Dendritic cell treated with granulocyte-macrophage colony-stimulating factor and Interleukin-4, amounts not matched to agents 40 ng/mL and 50 ng/mL, for 4 days (primary cell): ENCODE measurements around the gene SAMD4A.

ENCODE experiments used
- H3K27ac Mint-ChIP-seq: one replicate; pipeline ENCODE4 v1.8.0; 2022; ENCODE audit warnings: mild to moderate bottlenecking, mixed read lengths
- H3K27me3 Mint-ChIP-seq: one replicate; pipeline ENCODE4 v1.8.0; 2022; ENCODE audit warnings: mild to moderate bottlenecking, mixed read lengths
- H3K36me3 Mint-ChIP-seq: one replicate; pipeline ENCODE4 v1.8.0; 2022; ENCODE audit warnings: low read depth, mixed read lengths
- H3K4me1 Mint-ChIP-seq: one replicate; pipeline ENCODE4 v1.8.0; 2022; ENCODE audit warnings: low read depth, mixed read lengths
- H3K4me3 Mint-ChIP-seq: one replicate; pipeline ENCODE4 v1.8.0; 2022; ENCODE audit warnings: mild to moderate bottlenecking, moderate library complexity, mixed read lengths
- H3K9me3 Mint-ChIP-seq: one replicate; pipeline ENCODE4 v1.8.0; 2022; ENCODE audit warnings: mixed read lengths
- intact Hi-C: fragments of 100-400 bp; cut with micrococcal nuclease; formaldehyde crosslinking; loops from one replicate; pipeline ENCODE4 v1.15.0; 2022

The SAMD4A gene

GRCh38 chr14:54593860-54594259 is 26.9 kb downstream of the SAMD4A start:
- intact Hi-C loops = no loop called here
- peaks cover 7% of the 10 kb centered on the region for H3K27me3 Mint-ChIP-seq
- H3K9me3 Mint-ChIP-seq = no peaks in the 10 kb centered on the region
- no peak overlapping the region for H3K27ac Mint-ChIP-seq
- H3K36me3 Mint-ChIP-seq = no peaks in the 10 kb centered on the region
- H3K4me1 Mint-ChIP-seq = peaks cover 5% of the 10 kb centered on the region
- H3K4me3 Mint-ChIP-seq = no peak overlapping the region

DNA sequence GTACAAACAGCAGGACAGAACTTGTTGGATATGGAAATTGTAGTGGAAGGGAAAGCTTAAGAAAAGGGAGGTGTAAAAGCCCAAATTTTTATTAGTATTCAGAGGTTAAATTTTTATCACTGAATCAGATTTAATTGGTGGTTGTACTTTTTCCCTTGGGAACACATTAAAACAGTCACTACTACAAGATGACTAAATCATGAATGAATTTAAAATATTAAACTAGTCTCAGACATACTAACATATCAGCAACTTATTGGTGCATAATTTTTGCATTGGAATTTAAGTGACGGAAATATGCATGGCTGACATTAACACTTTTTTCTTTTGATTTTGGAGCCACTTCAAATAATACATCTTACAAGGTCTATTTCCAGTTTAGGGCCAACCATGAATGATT is 27.6 kb downstream of the SAMD4A start:
- Mint-ChIP-seq H3K27me3 (peaks cover 7% of the 10 kb centered on the region), H3K36me3 (no peaks in the 10 kb centered on the region), H3K9me3 (no peaks in the 10 kb centered on the region), H3K4me3 (no peak overlapping the region), H3K27ac (no peak overlapping the region), H3K4me1 (peaks cover 5% of the 10 kb centered on the region)
- intact Hi-C loops = no loop called here

GRCh38 chr14:54597795-54598443 is 31.0 kb downstream of the SAMD4A start:
- Mint-ChIP-seq H3K4me3 (no peak overlapping the region), H3K9me3 (no peaks in the 10 kb centered on the region), H3K4me1 (peaks cover 5% of the 10 kb centered on the region), H3K27me3 (peaks cover 2% of the 10 kb centered on the region), H3K36me3 (no peaks in the 10 kb centered on the region), H3K27ac (no peak overlapping the region)
- intact Hi-C loops = no loop called here

DNA sequence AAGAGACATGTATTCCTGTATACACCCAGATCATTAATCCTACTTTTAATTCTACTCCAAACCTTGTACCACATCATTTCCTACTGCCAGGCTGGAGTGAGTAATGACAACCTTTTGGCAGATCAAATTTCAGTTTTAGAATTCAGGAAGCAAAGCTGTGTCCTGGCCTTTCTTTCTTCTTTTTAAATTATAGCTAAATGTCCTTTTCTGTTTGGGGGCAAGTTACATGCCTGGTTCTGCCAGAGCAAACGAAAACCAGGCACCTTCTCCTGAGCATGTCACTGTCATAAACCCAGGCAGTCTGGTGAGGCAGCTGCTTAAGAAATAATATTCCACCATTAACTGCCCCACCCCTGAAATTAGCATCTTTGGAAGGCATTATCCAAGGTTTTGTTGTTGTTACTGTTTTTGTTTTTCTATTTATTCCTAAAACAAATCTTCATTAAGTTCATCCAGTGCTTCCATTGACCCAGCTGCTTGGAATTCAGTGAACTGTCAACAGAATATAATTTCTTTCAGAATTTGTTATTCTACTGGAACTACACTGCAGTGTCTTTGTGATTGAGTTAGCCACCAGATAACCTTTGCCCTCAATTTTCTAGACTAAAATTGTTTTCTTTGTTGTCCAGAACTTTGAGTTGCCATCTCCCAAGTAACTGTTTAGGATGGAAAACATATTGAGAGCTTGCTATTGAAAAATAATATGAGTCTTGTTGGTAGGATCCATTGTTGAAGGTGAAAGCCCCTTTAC is 33.2 kb downstream of the SAMD4A start:
- no peaks in the 10 kb centered on the region for H3K27me3 Mint-ChIP-seq
- no peaks in the 10 kb centered on the region for H3K9me3 Mint-ChIP-seq
- no peaks in the 10 kb centered on the region for H3K4me1 Mint-ChIP-seq
- H3K36me3 Mint-ChIP-seq = no peaks in the 10 kb centered on the region
- no peak overlapping the region for H3K27ac Mint-ChIP-seq
- intact Hi-C loops = no loop called here
- no peak overlapping the region for H3K4me3 Mint-ChIP-seq

- H3K27ac Mint-ChIP-seq = no peak overlapping the region
- no peaks in the 10 kb centered on the region for H3K27me3 Mint-ChIP-seq
- intact Hi-C loops = no loop called here
- H3K4me1 Mint-ChIP-seq = no peaks in the 10 kb centered on the region
- no peaks in the 10 kb centered on the region for H3K36me3 Mint-ChIP-seq
- no peak overlapping the region for H3K4me3 Mint-ChIP-seq
- H3K9me3 Mint-ChIP-seq = no peaks in the 10 kb centered on the region
Observed at GRCh38 chr14:54600717-54601109, 33.8 kb downstream of the SAMD4A start.

GRCh38 chr14:54603362-54603761 is 36.4 kb downstream of the SAMD4A start:
- Mint-ChIP-seq H3K27me3 (no peaks in the 10 kb centered on the region), H3K36me3 (no peaks in the 10 kb centered on the region), H3K4me1 (peaks cover 5% of the 10 kb centered on the region), H3K4me3 (no peak overlapping the region), H3K27ac (no peak overlapping the region), H3K9me3 (no peaks in the 10 kb centered on the region)
- intact Hi-C loops = no loop called here

DNA sequence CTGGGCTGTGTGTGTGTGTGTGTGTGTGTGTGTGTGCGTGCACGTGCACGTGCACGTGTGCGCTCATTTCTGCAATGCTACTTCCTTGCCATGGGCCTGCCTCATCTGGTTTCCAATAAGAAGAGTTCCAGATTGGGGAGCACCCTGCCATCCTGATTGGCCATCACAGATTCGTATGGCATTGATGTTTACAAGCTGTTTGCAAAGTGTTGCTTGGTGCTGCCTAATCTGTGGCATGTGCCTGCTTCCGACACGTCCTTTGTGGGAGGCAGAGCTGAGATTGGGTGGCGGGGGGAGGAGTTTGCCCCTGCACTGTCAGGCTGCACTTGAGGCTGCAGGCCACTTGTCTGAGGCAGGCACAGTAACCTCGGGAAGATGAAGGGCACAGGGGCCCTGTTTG is 39.2 kb downstream of the SAMD4A start:
- peaks cover 5% of the 10 kb centered on the region for H3K4me1 Mint-ChIP-seq
- peaks cover 2% of the 10 kb centered on the region for H3K27me3 Mint-ChIP-seq
- intact Hi-C loops = no loop called here
- H3K4me3 Mint-ChIP-seq = no peak overlapping the region
- H3K36me3 Mint-ChIP-seq = no peaks in the 10 kb centered on the region
- H3K9me3 Mint-ChIP-seq = no peaks in the 10 kb centered on the region
- H3K27ac Mint-ChIP-seq = no peak overlapping the region

GRCh38 chr14:54606631-54607133 is 39.8 kb downstream of the SAMD4A start:
- Mint-ChIP-seq H3K27ac (no peak overlapping the region), H3K4me3 (no peak overlapping the region), H3K9me3 (no peaks in the 10 kb centered on the region), H3K27me3 (peaks cover 2% of the 10 kb centered on the region), H3K36me3 (no peaks in the 10 kb centered on the region), H3K4me1 (peaks cover 5% of the 10 kb centered on the region)
- intact Hi-C loops = no loop called here

GRCh38 chr14:54609576-54609975 is 42.6 kb downstream of the SAMD4A start:
- H3K4me1 Mint-ChIP-seq = peaks cover 5% of the 10 kb centered on the region

DNA sequence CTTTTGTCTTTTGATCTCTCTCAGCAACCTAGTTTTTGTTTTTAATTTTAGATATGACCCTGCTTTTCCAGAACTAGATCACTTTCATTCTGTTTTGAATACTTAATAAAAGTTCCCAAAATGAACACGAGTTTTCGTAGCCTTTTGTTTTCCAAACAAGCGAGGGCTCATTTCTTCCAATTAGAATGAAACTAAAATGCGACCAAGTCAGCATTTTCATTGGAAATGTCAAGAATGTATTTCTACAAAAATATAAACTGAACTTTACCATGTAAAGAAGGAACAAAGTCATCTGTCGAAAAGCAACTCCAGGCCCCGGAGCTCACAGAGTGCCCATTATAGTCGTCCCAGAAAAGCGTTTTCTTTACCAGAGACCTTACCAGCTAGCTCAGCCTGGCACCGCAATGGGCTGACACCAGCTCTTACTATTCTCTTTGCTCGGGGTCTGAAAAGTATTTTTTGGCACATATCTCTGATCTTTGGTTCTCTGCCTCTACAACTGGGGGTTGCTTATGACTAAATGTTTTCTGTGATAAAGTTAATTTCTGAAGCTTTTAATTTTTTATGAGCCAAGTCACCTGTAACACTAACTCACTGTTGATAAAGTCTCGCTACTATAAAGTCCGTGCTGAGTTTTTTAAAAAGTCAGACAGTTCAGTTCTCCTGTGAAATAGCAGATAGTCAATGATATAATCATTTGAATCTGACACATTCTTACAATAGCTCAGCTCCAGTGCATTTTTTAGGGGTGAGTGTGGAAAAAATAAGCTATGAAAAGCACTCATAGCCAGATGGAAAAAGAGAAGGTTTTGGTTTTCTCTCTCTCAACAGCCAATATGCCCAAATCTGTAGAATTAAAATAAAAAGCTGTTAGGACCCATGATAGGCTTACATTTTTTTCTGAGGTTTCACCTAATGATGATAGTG is 43.4 kb downstream of the SAMD4A start:
- H3K27ac Mint-ChIP-seq = no peak overlapping the region
- intact Hi-C loops = no loop called here
- H3K4me3 Mint-ChIP-seq = no peak overlapping the region
- H3K36me3 Mint-ChIP-seq = no peaks in the 10 kb centered on the region
- H3K9me3 Mint-ChIP-seq = no peaks in the 10 kb centered on the region
- H3K4me1 Mint-ChIP-seq = peaks cover 5% of the 10 kb centered on the region
- peaks cover 2% of the 10 kb centered on the region for H3K27me3 Mint-ChIP-seq

More at GRCh38 chr14:54609576-54609975, 42.6 kb downstream of the SAMD4A start:
- H3K27ac Mint-ChIP-seq = no peak overlapping the region
- H3K27me3 Mint-ChIP-seq = peaks cover 2% of the 10 kb centered on the region
- no peaks in the 10 kb centered on the region for H3K9me3 Mint-ChIP-seq
- no peak overlapping the region for H3K4me3 Mint-ChIP-seq
- H3K36me3 Mint-ChIP-seq = no peaks in the 10 kb centered on the region
- intact Hi-C loops = no loop called here

GRCh38 chr14:54614296-54614695 is 47.4 kb downstream of the SAMD4A start:
- intact Hi-C loops = no loop called here
- Mint-ChIP-seq H3K4me1 (no peaks in the 10 kb centered on the region), H3K9me3 (no peaks in the 10 kb centered on the region), H3K36me3 (no peaks in the 10 kb centered on the region), H3K27ac (no peak overlapping the region), H3K27me3 (no peaks in the 10 kb centered on the region), H3K4me3 (no peak overlapping the region)

GRCh38 chr14:54617467-54617866 is 50.5 kb downstream of the SAMD4A start:
- H3K9me3 Mint-ChIP-seq = no peaks in the 10 kb centered on the region
- H3K36me3 Mint-ChIP-seq = no peaks in the 10 kb centered on the region
- H3K4me3 Mint-ChIP-seq = no peak overlapping the region
- intact Hi-C loops = no loop called here
- no peak overlapping the region for H3K27ac Mint-ChIP-seq
- H3K4me1 Mint-ChIP-seq = no peaks in the 10 kb centered on the region
- H3K27me3 Mint-ChIP-seq = no peaks in the 10 kb centered on the region

DNA sequence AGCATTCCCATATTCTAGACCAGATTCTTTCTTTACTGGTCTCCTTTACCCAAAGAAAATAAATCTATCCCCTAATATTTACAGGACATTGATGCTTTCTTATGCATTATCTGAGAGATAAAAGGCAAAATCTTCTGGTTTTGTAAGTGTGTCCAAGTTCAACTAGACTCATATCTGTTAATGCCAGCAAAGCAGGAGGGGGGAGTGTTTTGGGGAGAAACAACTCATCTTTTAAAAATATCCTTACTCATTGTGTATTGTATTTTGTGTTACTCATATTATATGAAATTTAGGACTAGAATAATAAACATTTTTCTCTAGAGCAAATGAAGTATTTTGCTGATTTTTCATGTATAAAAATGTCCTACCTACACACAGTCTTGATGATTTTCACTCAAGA is 54.8 kb downstream of the SAMD4A start:
- no peak overlapping the region for H3K27ac Mint-ChIP-seq
- no peaks in the 10 kb centered on the region for H3K27me3 Mint-ChIP-seq
- intact Hi-C loops = no loop called here
- H3K36me3 Mint-ChIP-seq = no peaks in the 10 kb centered on the region
- H3K4me1 Mint-ChIP-seq = peaks cover 5% of the 10 kb centered on the region
- H3K9me3 Mint-ChIP-seq = no peaks in the 10 kb centered on the region
- H3K4me3 Mint-ChIP-seq = no peak overlapping the region
